Mammary epithelial cell (primary cell): ENCODE results near the gene RMND5B.

ENCODE experiments used
- EZH2 ChIP-seq: IDR thresholded peaks from 2 replicates; pipeline ENCODE4 v1.6.1; 2012; ENCODE audit warnings: low read length, inconsistent platforms, borderline replicate concordance
- TF ChIP-seq, protein P1 (sequence below), 2 donors: IDR thresholded peaks in 1 of 2; conservative IDR thresholded peaks in 1 of 2; 2 replicates each; pipeline ENCODE4 v1.5.1; 2011 to 2012; ENCODE audit warnings: inconsistent platforms in 2 of 2, low read length in 2 of 2, mild to moderate bottlenecking in 2 of 2, control low read depth in 1 of 2, low read depth in 1 of 2; ENCODE audit not compliant: insufficient read depth in 1 of 2; ENCODE audit errors: extremely low read depth in 1 of 2

DNA sequence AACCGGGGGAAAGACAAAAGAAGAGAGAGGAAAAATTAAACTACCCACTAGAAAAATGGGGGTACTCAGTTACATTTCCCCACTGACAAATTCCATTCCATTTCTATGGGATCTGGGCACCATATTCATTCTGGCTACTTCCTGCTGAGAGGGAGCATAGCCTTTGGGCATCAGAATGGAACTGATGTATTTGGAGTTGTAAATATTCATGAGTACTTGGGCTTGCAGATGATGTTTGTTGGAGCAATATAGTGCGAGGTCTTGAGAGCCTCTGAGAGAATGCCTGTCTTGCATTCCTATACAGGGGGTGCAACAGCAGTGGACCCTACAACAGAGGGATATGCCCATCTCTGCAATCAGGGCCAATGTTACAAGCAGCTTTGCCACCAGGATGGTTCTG is 39.6 kb downstream of the RMND5B start:
- TF ChIP-seq, protein P1, sequence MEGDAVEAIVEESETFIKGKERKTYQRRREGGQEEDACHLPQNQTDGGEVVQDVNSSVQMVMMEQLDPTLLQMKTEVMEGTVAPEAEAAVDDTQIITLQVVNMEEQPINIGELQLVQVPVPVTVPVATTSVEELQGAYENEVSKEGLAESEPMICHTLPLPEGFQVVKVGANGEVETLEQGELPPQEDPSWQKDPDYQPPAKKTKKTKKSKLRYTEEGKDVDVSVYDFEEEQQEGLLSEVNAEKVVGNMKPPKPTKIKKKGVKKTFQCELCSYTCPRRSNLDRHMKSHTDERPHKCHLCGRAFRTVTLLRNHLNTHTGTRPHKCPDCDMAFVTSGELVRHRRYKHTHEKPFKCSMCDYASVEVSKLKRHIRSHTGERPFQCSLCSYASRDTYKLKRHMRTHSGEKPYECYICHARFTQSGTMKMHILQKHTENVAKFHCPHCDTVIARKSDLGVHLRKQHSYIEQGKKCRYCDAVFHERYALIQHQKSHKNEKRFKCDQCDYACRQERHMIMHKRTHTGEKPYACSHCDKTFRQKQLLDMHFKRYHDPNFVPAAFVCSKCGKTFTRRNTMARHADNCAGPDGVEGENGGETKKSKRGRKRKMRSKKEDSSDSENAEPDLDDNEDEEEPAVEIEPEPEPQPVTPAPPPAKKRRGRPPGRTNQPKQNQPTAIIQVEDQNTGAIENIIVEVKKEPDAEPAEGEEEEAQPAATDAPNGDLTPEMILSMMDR (conservative IDR thresholded peaks at IDR 0.05 in 1 of 2, IDR thresholded peaks at IDR 0.05 in 1 of 2; ENCODE audit: extremely low read depth in 1 of 2, insufficient read depth in 1 of 2, low read depth in 1 of 2, low read length in 2 of 2), result no peak
- no peak for TF ChIP-seq EZH2
